HepG2 (cell line): Measurements from ENCODE around the gene PPP4C. TPM values are rescaled to one million over a fixed set of nuclear protein-coding genes. Genes with fewer than 3 reads are reported as not detected.

Experiments
- CENPT ChIP-seq: sonication (generic); formaldehyde crosslinking; IDR thresholded peaks from 2 replicates; pipeline ENCODE4 v1.8.0; 2022; ENCODE audit warnings: low read depth, mild to moderate bottlenecking, moderate library complexity, missing genetic modification reagents
- GATAD1 ChIP-seq: IDR thresholded peaks from 2 replicates; pipeline ENCODE4 v1.6.1; 2016; ENCODE audit warnings: missing genetic modification reagents, missing compliant biosample characterization
- MAFF ChIP-seq: IDR thresholded peaks from 2 replicates; pipeline ENCODE4 v1.6.1; 2011; ENCODE audit warnings: low read depth, low read length, improper control_type of control experiment
- MAFK ChIP-seq, 2 experiments: IDR thresholded peaks in 1 of 2; conservative IDR thresholded peaks in 1 of 2; 2 replicates each; pipeline ENCODE4 v1.6.1; 2011; ENCODE audit warnings: improper control_type of control experiment in 2 of 2, low read length in 2 of 2
- RFXAP ChIP-seq: sonication (generic); formaldehyde crosslinking; IDR thresholded peaks from 2 replicates; pipeline ENCODE4 v1.4.0; 2020; ENCODE audit warnings: missing genetic modification reagents, borderline replicate concordance
- SALL2 ChIP-seq: sonication (generic); formaldehyde crosslinking; IDR thresholded peaks from 2 replicates; pipeline ENCODE4 v1.8.1; 2023; ENCODE audit warnings: mild to moderate bottlenecking, missing genetic modification reagents, inconsistent platforms
- ZNF263 ChIP-seq: sonication (generic); formaldehyde crosslinking; IDR thresholded peaks from 2 replicates; pipeline ENCODE4 v1.4.0; 2020; ENCODE audit warnings: missing genetic modification reagents
- ZNF660 ChIP-seq: sonication (generic); formaldehyde crosslinking; IDR thresholded peaks from 2 replicates; pipeline ENCODE4 v1.5.1; 2020; ENCODE audit warnings: mild to moderate bottlenecking, low read depth, missing genetic modification reagents, borderline replicate concordance
- ZNF670 ChIP-seq: sonication (generic); formaldehyde crosslinking; IDR thresholded peaks from 2 replicates; pipeline ENCODE4 v1.8.0; 2022; ENCODE audit warnings: mild to moderate bottlenecking, missing genetic modification reagents, borderline replicate concordance
- polyA plus RNA-seq, 8 experiments: library from polyadenylated mRNA; depleted of rRNA in 3 of 8; stranded (reverse) in 7 of 8; unstranded in 1 of 8; fragments of >200 nt; fragmentation: Illumina TruSeq in 4 of 8; extraction: Trizol in 4 of 8; gene quantifications; 2 replicates each; pipeline versions ENCODE4 v1.2.1 to v1.2.3, GENCODE V29; 2011 to 2016; ENCODE audit warnings: low read depth in 4 of 8, missing spikeins in 1 of 8, mixed read lengths in 1 of 8; ENCODE audit not compliant: insufficient read depth in 1 of 8
- total RNA-seq, 5 experiments: library from RNA; depleted of rRNA; stranded (reverse); fragments of >200 nt; fragmentation: Illumina TruSeq; extraction: Trizol; gene quantifications; 2 replicates each; pipeline ENCODE4 v1.2.3, GENCODE V29; 2016; ENCODE audit warnings: low read depth in 1 of 5
- TF ChIP-seq, protein P1 (sequence below): sonication (generic); formaldehyde crosslinking; IDR thresholded peaks from 2 replicates; pipeline ENCODE4 v1.4.0; 2020; ENCODE audit warnings: missing genetic modification reagents, low read depth, mild to moderate bottlenecking, borderline replicate concordance
- TF ChIP-seq, protein P2 (sequence below): sonication (generic); formaldehyde crosslinking; IDR thresholded peaks from 2 replicates; pipeline ENCODE4 v1.5.1; 2020; ENCODE audit warnings: missing genetic modification reagents, mild to moderate bottlenecking, borderline replicate concordance
- TF ChIP-seq, protein P3 (sequence below): sonication (generic); formaldehyde crosslinking; IDR thresholded peaks from 2 replicates; pipeline ENCODE4 v1.8.1; 2023; ENCODE audit warnings: missing genetic modification reagents, inconsistent platforms, borderline replicate concordance
- TF ChIP-seq, protein P4 (sequence below): sonication (generic); formaldehyde crosslinking; IDR thresholded peaks from 2 replicates; pipeline ENCODE4 v1.4.0; 2020; ENCODE audit warnings: mild to moderate bottlenecking, missing genetic modification reagents
- TF ChIP-seq, protein P5 (sequence below): sonication (generic); formaldehyde crosslinking; conservative IDR thresholded peaks from 2 replicates; pipeline ENCODE4 v1.4.0; 2020; ENCODE audit warnings: missing genetic modification reagents

PPP4C gene
- total and polyA plus RNA-seq, 2 of the 13 experiments (the other 11 are each of a cell fraction or from before 2014, with no cell fraction given): 176 to 220 TPM

DNA sequence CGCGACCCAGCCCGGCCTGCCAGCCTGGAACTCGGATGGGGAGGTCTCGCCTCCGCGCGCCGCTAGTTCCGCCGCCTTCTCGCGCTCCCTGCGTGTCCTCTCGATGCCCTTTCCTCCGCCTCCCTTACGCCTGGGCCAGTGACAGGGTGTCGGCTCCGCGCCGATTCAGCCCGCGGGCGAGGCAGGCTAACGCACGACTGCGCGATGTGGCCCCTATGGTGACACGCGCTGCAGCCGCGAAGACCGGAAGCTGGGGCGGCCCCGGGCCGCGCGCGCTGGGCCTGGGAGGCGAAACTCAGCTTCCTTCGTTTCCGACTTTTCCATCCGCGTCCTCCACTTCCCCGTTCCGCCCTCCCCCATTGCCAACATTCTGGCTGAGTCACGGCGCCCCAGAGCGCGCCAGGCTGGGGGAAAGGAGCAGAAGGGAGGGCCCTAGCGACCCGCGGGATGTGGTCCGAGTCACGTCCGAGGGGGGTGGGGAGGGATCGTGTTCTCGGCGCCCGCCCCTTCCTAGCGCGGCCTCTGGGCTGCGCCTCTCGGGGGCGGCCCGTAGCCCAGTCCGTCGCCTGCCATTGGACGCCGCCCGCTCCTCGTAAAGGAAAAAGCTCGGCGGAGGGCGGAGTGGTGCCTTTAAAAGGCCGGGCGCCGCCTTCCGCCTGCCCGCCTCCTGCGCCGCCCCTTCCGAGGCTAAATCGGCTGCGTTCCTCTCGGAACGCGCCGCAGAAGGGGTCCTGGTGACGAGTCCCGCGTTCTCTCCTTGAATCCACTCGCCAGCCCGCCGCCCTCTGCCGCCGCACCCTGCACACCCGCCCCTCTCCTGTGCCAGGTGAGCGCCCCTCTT is 10.5 kb upstream of the PPP4C start, which contains the start of gene ALDOA (continued):
- TF ChIP-seq CENPT (peak; percentile 98), MAFF (peak; percentile 68; the same call in 1 of the 2 replicates), MAFK (conservative IDR thresholded peaks at IDR 0.05 in 1 of 2, IDR thresholded peaks at IDR 0.05 in 1 of 2; ENCODE audit: low read length in 2 of 2) (peak; percentile 65 to 88), ZNF670 (peak; percentile 96; the same call in 1 of the 2 replicates), ZNF660 (CRISPR knock-in tag) (peak; percentile 64; the same call in 1 of the 2 replicates), ZNF263 (peak; percentile 79), SALL2 (peak; percentile 81), RFXAP (peak; percentile 60; the same call in 1 of the 2 replicates), GATAD1 (CRISPR knock-in tag) (peak; percentile 81)
- TF ChIP-seq, protein P1, sequence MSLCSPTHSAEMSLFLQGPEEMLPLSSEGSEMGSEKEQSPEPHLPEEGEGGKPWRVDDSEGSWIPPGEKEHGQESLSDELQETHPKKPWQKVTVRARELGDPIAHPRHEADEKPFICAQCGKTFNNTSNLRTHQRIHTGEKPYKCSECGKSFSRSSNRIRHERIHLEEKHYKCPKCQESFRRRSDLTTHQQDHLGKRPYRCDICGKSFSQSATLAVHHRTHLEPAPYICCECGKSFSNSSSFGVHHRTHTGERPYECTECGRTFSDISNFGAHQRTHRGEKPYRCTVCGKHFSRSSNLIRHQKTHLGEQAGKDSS (CRISPR knock-in tag): peak; percentile 93; the same call in 1 of the 2 replicates
- TF ChIP-seq, protein P2, sequence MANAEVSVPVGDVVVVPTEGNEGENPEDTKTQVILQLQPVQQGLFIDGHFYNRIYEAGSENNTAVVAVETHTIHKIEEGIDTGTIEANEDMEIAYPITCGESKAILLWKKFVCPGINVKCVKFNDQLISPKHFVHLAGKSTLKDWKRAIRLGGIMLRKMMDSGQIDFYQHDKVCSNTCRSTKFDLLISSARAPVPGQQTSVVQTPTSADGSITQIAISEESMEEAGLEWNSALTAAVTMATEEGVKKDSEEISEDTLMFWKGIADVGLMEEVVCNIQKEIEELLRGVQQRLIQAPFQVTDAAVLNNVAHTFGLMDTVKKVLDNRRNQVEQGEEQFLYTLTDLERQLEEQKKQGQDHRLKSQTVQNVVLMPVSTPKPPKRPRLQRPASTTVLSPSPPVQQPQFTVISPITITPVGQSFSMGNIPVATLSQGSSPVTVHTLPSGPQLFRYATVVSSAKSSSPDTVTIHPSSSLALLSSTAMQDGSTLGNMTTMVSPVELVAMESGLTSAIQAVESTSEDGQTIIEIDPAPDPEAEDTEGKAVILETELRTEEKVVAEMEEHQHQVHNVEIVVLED: peak; percentile 89
- TF ChIP-seq, protein P3, sequence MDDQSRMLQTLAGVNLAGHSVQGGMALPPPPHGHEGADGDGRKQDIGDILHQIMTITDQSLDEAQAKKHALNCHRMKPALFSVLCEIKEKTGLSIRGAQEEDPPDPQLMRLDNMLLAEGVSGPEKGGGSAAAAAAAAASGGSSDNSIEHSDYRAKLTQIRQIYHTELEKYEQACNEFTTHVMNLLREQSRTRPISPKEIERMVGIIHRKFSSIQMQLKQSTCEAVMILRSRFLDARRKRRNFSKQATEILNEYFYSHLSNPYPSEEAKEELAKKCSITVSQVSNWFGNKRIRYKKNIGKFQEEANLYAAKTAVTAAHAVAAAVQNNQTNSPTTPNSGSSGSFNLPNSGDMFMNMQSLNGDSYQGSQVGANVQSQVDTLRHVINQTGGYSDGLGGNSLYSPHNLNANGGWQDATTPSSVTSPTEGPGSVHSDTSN (CRISPR knock-in tag): 0 out of 2 replicates have a peak, but pooled peaks have one; percentile 31
- TF ChIP-seq, protein P4, sequence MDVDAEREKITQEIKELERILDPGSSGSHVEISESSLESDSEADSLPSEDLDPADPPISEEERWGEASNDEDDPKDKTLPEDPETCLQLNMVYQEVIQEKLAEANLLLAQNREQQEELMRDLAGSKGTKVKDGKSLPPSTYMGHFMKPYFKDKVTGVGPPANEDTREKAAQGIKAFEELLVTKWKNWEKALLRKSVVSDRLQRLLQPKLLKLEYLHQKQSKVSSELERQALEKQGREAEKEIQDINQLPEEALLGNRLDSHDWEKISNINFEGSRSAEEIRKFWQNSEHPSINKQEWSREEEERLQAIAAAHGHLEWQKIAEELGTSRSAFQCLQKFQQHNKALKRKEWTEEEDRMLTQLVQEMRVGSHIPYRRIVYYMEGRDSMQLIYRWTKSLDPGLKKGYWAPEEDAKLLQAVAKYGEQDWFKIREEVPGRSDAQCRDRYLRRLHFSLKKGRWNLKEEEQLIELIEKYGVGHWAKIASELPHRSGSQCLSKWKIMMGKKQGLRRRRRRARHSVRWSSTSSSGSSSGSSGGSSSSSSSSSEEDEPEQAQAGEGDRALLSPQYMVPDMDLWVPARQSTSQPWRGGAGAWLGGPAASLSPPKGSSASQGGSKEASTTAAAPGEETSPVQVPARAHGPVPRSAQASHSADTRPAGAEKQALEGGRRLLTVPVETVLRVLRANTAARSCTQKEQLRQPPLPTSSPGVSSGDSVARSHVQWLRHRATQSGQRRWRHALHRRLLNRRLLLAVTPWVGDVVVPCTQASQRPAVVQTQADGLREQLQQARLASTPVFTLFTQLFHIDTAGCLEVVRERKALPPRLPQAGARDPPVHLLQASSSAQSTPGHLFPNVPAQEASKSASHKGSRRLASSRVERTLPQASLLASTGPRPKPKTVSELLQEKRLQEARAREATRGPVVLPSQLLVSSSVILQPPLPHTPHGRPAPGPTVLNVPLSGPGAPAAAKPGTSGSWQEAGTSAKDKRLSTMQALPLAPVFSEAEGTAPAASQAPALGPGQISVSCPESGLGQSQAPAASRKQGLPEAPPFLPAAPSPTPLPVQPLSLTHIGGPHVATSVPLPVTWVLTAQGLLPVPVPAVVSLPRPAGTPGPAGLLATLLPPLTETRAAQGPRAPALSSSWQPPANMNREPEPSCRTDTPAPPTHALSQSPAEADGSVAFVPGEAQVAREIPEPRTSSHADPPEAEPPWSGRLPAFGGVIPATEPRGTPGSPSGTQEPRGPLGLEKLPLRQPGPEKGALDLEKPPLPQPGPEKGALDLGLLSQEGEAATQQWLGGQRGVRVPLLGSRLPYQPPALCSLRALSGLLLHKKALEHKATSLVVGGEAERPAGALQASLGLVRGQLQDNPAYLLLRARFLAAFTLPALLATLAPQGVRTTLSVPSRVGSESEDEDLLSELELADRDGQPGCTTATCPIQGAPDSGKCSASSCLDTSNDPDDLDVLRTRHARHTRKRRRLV (CRISPR knock-in tag): peak; percentile 97
- TF ChIP-seq, protein P5, sequence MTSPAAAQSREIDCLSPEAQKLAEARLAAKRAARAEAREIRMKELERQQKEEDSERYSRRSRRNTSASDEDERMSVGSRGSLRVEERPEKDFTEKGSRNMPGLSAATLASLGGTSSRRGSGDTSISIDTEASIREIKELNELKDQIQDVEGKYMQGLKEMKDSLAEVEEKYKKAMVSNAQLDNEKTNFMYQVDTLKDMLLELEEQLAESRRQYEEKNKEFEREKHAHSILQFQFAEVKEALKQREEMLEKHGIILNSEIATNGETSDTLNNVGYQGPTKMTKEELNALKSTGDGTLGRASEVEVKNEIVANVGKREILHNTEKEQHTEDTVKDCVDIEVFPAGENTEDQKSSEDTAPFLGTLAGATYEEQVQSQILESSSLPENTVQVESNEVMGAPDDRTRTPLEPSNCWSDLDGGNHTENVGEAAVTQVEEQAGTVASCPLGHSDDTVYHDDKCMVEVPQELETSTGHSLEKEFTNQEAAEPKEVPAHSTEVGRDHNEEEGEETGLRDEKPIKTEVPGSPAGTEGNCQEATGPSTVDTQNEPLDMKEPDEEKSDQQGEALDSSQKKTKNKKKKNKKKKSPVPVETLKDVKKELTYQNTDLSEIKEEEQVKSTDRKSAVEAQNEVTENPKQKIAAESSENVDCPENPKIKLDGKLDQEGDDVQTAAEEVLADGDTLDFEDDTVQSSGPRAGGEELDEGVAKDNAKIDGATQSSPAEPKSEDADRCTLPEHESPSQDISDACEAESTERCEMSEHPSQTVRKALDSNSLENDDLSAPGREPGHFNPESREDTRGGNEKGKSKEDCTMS (CRISPR knock-in tag): peak; percentile 58; the same call in 1 of the 2 replicates
